ENCODE measurements around the gene RCC1.

The RCC1 gene

DNA sequence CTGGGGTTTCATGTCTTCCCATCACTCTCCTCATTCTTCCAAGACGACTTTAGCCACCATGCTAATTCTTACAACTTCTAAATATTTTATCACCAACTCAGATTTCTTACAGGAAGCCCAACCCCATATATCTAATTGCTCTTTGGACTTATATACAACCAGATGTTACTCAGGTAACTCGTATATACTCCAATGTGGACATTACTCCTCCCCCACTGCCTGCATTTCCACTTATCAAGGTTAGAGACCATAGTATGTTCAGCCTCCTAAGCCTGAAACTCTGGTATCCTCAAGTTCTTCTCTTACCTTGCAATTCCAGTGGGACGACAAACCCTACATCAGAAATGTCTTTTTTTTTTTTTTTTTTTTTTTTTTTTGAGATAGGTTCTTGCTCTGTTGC, 2.7 kb upstream of the RCC1 start:
- H3K27ac ChIP-seq (ENCODE audit: insufficient read depth in 1 of 2, low read depth in 1 of 2, low read length in 2 of 2, poor library complexity in 1 of 2, severe bottlenecking in 2 of 2) = no peak overlapping the region
- POLR2A ChIA-PET = interaction anchor here (0.6 kb wide), 1 partner anchor 127 kb away, joined by 3 read pairs; no protein-coding TSS in a partner anchor
- H3K9me3 ChIP-seq (ENCODE audit: control extremely low read depth in 1 of 5, control insufficient read depth in 4 of 5, insufficient read depth in 2 of 5, low read depth in 1 of 5, low read length in 4 of 5) = no peaks in the 10 kb centered on the region
- no peak for DNase-seq
- no peak overlapping the region for H3K4me3 ChIP-seq (ENCODE audit: control insufficient read depth in 1 of 7, extremely low read depth in 1 of 7, insufficient read depth in 4 of 7, low read depth in 2 of 7, low read length in 6 of 7)
- no peaks in the 10 kb centered on the region for H3K27me3 ChIP-seq (replicated peaks in 2 of 5; ENCODE audit: control insufficient read depth in 4 of 5, insufficient read depth in 5 of 5, low read length in 4 of 5)
- peaks cover 0 to 19% (median 12%) of the 10 kb centered on the region in 4 experiments for H3K36me3 ChIP-seq (ENCODE audit: control insufficient read depth in 4 of 4, insufficient read depth in 4 of 4, low read length in 3 of 4)
- peaks cover 3 to 19% (median 11%) of the 10 kb centered on the region in 4 experiments for H3K4me1 ChIP-seq (ENCODE audit: control extremely low read depth in 1 of 4, control insufficient read depth in 4 of 4, insufficient read depth in 4 of 4, low read length in 3 of 4)
- WGBS (ENCODE audit: insufficient coverage) = 79% methylated on average over 2 of the region's 3 CpGs
- CTCF ChIA-PET = interaction anchor here (0.8 to 1.7 kb wide), 2 partner anchors 16 to 93 kb away, joined by 3 to 4 read pairs; no protein-coding TSS in a partner anchor

DNA sequence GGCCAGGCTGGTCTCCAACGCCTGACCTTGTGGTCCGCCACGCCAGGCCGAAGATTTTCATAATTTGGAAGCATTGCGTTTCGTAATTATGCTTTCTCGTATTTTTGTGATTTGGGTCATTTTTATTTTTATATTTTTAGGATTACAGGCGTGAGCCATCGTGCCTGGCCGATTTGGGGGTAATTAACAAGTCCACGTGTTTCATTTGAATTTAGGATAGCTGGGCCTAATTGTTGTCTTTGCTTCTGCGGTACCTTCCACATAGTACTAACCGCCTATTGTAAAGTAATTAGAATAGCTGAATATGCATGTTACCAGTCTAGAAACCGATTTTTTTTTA, 1.0 kb downstream of the RCC1 start:
- 0% methylated on average over 4 of the region's 14 CpGs for WGBS (ENCODE audit: insufficient coverage)
- H3K9me3 ChIP-seq (ENCODE audit: control extremely low read depth in 1 of 5, control insufficient read depth in 4 of 5, insufficient read depth in 2 of 5, low read depth in 1 of 5, low read length in 4 of 5) = no peaks in the 10 kb centered on the region
- H3K36me3 ChIP-seq (ENCODE audit: control insufficient read depth in 4 of 4, insufficient read depth in 4 of 4, low read length in 3 of 4) = peaks cover 20 to 45% (median 39%) of the 10 kb centered on the region in 4 experiments
- ChIA-PET POLR2A (interaction anchor here (0.6 to 1.2 kb wide), 4 partner anchors 21 to 1047 kb away, joined by 3 to 5 read pairs (median 3); partner anchors contain the start of gene RNU11), CTCF (interaction anchor here (0.8 to 1.6 kb wide), 2 partner anchors 13 to 74 kb away, joined by 3 to 6 read pairs; no protein-coding TSS in a partner anchor)
- no peaks in the 10 kb centered on the region for H3K27me3 ChIP-seq (replicated peaks in 2 of 5; ENCODE audit: control insufficient read depth in 4 of 5, insufficient read depth in 5 of 5, low read length in 4 of 5)
- no peak for DNase-seq
- H3K27ac ChIP-seq (ENCODE audit: insufficient read depth in 1 of 2, low read depth in 1 of 2, low read length in 2 of 2, poor library complexity in 1 of 2, severe bottlenecking in 2 of 2) = peak overlapping the region; percentile 78 to 95
- H3K4me1 ChIP-seq (ENCODE audit: control extremely low read depth in 1 of 4, control insufficient read depth in 4 of 4, insufficient read depth in 4 of 4, low read length in 3 of 4) = peaks cover 30 to 48% (median 39%) of the 10 kb centered on the region in 4 experiments
- H3K4me3 ChIP-seq (ENCODE audit: control insufficient read depth in 1 of 7, extremely low read depth in 1 of 7, insufficient read depth in 4 of 7, low read depth in 2 of 7, low read length in 6 of 7) = peak overlapping the region; percentile 47 to 99 (median 97)

DNA sequence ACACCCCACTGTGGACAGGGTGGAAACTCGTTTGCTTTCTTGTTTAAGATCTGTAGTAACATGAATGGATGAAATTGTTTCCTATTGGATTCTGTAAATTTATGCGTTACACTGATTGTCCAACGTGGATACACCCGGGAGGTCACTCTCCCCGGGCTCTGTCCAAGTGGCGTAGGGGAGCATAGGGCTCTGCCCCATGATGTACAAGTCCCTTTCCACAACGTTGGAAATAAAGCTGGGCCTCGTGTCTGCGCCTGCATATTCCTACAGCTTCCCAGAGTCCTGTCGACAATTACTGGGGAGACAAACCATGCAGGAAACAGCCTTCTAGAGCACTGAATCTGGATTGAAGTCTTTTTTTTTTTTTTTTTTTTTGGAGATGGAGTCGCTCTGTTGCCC, 1.4 kb downstream of the RCC1 start:
- H3K27ac ChIP-seq (ENCODE audit: insufficient read depth in 1 of 2, low read depth in 1 of 2, low read length in 2 of 2, poor library complexity in 1 of 2, severe bottlenecking in 2 of 2) = peak overlapping the region; percentile 78 to 95
- DNase-seq = no peak
- H3K4me1 ChIP-seq (ENCODE audit: control extremely low read depth in 1 of 4, control insufficient read depth in 4 of 4, insufficient read depth in 4 of 4, low read length in 3 of 4) = peaks cover 30 to 51% (median 39%) of the 10 kb centered on the region in 4 experiments
- H3K27me3 ChIP-seq (replicated peaks in 2 of 5; ENCODE audit: control insufficient read depth in 4 of 5, insufficient read depth in 5 of 5, low read length in 4 of 5) = no peaks in the 10 kb centered on the region
- WGBS (ENCODE audit: insufficient coverage) = 0% methylated on average over 5 of the region's 11 CpGs
- H3K36me3 ChIP-seq (ENCODE audit: control insufficient read depth in 4 of 4, insufficient read depth in 4 of 4, low read length in 3 of 4) = peaks cover 23 to 49% (median 42%) of the 10 kb centered on the region in 4 experiments
- H3K4me3 ChIP-seq (ENCODE audit: control insufficient read depth in 1 of 7, extremely low read depth in 1 of 7, insufficient read depth in 4 of 7, low read depth in 2 of 7, low read length in 6 of 7) = peak overlapping the region; percentile 43 to 99 (median 97)
- CTCF ChIA-PET = interaction anchor here (0.6 to 1.6 kb wide), 3 partner anchors 10 to 74 kb away, joined by 3 to 6 read pairs (median 3); no protein-coding TSS in a partner anchor
- POLR2A ChIA-PET = interaction anchor here (0.6 to 1.2 kb wide), 4 partner anchors 21 to 1047 kb away, joined by 3 to 5 read pairs (median 3); partner anchors contain the start of gene RNU11
- H3K9me3 ChIP-seq (ENCODE audit: control extremely low read depth in 1 of 5, control insufficient read depth in 4 of 5, insufficient read depth in 2 of 5, low read depth in 1 of 5, low read length in 4 of 5) = no peaks in the 10 kb centered on the region

DNA sequence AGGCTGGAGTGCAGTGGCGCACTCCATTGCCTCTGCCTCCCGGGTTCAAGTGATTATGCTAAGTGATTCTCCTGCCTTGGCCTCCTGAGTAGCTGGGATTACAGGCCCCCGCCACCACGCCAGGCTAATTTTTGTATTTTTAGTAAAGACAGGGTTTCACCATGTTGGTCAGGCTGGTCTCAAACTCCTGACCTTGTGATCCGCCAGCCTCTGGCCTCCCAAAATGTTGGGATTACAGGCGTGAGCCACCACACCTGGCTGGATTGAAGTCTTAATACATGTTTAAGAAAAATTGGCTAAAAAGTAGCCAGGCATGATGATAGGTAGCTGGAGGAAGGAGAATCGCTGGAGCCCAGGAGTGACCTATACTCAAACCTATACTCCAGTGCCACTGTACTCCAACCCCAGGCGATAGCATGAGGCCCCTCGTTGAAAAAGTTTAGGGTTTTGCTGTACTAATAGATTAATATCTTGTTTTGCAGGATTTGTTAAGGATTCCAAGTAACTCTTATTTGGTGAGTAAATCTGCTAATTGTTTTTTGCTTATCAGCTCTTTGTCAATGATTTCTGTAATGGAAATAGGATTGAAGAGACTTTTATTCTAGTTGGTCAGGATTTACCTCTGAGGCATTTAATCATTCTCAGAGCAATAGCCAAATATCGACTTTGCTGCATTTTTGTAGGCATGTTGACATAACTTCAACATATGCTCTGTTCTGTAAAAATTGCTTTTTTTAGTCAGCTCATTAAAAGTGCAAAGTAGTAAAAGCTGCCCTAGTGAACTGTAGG, 2.0 kb downstream of the RCC1 start:
- DNase-seq = no peak
- Histone ChIP-seq H3K4me1 (ENCODE audit: control extremely low read depth in 1 of 4, control insufficient read depth in 4 of 4, insufficient read depth in 4 of 4, low read length in 3 of 4) (peaks cover 30 to 51% (median 39%) of the 10 kb centered on the region in 4 experiments), H3K27ac (ENCODE audit: insufficient read depth in 1 of 2, low read depth in 1 of 2, low read length in 2 of 2, poor library complexity in 1 of 2, severe bottlenecking in 2 of 2) (peak overlapping the region; percentile 78 to 95), H3K4me3 (ENCODE audit: control insufficient read depth in 1 of 7, extremely low read depth in 1 of 7, insufficient read depth in 4 of 7, low read depth in 2 of 7, low read length in 6 of 7) (peak overlapping the region; percentile 43 to 99 (median 97)), H3K9me3 (ENCODE audit: control extremely low read depth in 1 of 5, control insufficient read depth in 4 of 5, insufficient read depth in 2 of 5, low read depth in 1 of 5, low read length in 4 of 5) (no peaks in the 10 kb centered on the region), H3K36me3 (ENCODE audit: control insufficient read depth in 4 of 4, insufficient read depth in 4 of 4, low read length in 3 of 4) (peaks cover 23 to 49% (median 47%) of the 10 kb centered on the region in 4 experiments), H3K27me3 (replicated peaks in 2 of 5; ENCODE audit: control insufficient read depth in 4 of 5, insufficient read depth in 5 of 5, low read length in 4 of 5) (no peaks in the 10 kb centered on the region)
- CTCF ChIA-PET = interaction anchor here (0.6 to 1.6 kb wide), 3 partner anchors 9 to 73 kb away, joined by 3 to 6 read pairs (median 3); no protein-coding TSS in a partner anchor
- 40% methylated on average over 3 of the region's 10 CpGs for WGBS (ENCODE audit: insufficient coverage)
- POLR2A ChIA-PET = interaction anchor here (0.6 to 1.2 kb wide), 3 partner anchors 22 to 141 kb away, joined by 3 to 5 read pairs (median 3); partner anchors contain the start of gene RNU11

DNA sequence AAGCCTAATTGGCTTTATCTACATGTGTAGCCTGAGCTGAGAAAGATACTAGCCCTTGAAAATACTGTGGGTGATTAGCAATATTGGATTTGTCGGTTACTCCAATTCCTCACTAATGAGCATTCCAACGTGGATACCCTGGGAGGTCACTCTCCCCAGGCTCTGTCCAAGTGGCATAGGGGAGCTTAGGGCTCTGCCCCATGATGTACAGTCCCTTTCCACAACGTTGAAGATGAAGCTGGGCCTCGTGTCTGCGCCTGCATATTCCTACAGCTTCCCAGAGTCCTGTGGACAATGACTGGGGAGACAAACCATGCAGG, 2.6 kb downstream of the RCC1 start:
- Histone ChIP-seq H3K27ac (ENCODE audit: insufficient read depth in 1 of 2, low read depth in 1 of 2, low read length in 2 of 2, poor library complexity in 1 of 2, severe bottlenecking in 2 of 2) (peak overlapping the region; percentile 78 to 95), H3K9me3 (ENCODE audit: control extremely low read depth in 1 of 5, control insufficient read depth in 4 of 5, insufficient read depth in 2 of 5, low read depth in 1 of 5, low read length in 4 of 5) (no peaks in the 10 kb centered on the region), H3K4me3 (ENCODE audit: control insufficient read depth in 1 of 7, extremely low read depth in 1 of 7, insufficient read depth in 4 of 7, low read depth in 2 of 7, low read length in 6 of 7) (peak overlapping the region in 6 of 7 experiments; percentile 77 to 99 (median 97)), H3K27me3 (replicated peaks in 2 of 5; ENCODE audit: control insufficient read depth in 4 of 5, insufficient read depth in 5 of 5, low read length in 4 of 5) (no peaks in the 10 kb centered on the region), H3K4me1 (ENCODE audit: control extremely low read depth in 1 of 4, control insufficient read depth in 4 of 4, insufficient read depth in 4 of 4, low read length in 3 of 4) (peaks cover 30 to 51% (median 39%) of the 10 kb centered on the region in 4 experiments), H3K36me3 (ENCODE audit: control insufficient read depth in 4 of 4, insufficient read depth in 4 of 4, low read length in 3 of 4) (peaks cover 23 to 51% (median 49%) of the 10 kb centered on the region in 4 experiments)
- POLR2A ChIA-PET = interaction anchor here (1.0 kb wide), 1 partner anchor 72 kb away, joined by 3 read pairs; no protein-coding TSS in a partner anchor
- 38% methylated on average over 4 of the region's 5 CpGs for WGBS (ENCODE audit: insufficient coverage)
- DNase-seq = no peak
- CTCF ChIA-PET = interaction anchor here (0.8 kb wide), 1 partner anchor 9 kb away, joined by 3 read pairs; no protein-coding TSS in a partner anchor

DNA sequence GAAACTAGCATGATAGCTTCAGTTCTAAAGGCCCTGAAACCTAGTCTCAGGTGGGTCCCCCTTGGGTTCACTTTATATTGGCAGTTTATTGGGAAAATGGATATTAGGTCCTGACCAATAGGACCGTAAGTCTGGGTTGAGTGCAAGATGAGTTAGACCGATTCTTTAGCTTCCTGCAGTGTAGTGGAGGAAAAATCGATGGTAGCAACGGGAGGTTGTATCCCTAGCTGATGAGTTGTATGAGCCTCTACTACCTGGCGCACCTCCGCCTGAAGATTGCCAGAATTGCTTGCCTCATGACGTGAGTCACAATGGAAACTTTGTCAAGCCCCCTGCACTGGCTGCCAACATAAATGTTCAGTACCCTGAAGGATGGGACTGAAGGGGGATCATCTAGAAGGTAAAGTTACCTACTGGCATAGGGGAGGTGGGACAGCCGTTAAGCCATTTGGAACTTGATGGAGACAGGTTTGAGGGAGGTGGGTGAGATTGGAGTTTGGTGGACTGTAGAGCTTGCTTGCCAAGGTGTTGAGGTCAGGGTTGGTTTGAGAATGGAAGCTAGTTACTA, 3.9 kb downstream of the RCC1 start:
- peaks cover 28 to 58% (median 53%) of the 10 kb centered on the region in 4 experiments for H3K36me3 ChIP-seq (ENCODE audit: control insufficient read depth in 4 of 4, insufficient read depth in 4 of 4, low read length in 3 of 4)
- 82% methylated on average over 8 of the region's 8 CpGs for WGBS (ENCODE audit: insufficient coverage)
- no peaks in the 10 kb centered on the region for H3K27me3 ChIP-seq (replicated peaks in 2 of 5; ENCODE audit: control insufficient read depth in 4 of 5, insufficient read depth in 5 of 5, low read length in 4 of 5)
- peak overlapping the region in 6 of 7 experiments; percentile 5 to 99 (median 64) for H3K4me3 ChIP-seq (ENCODE audit: control insufficient read depth in 1 of 7, extremely low read depth in 1 of 7, insufficient read depth in 4 of 7, low read depth in 2 of 7, low read length in 6 of 7)
- ChIA-PET POLR2A (interaction anchor here (0.6 to 2.1 kb wide), 5 partner anchors 9 to 115 kb away, joined by 3 to 7 read pairs (median 3); no protein-coding TSS in a partner anchor), CTCF (interaction anchor here (1.0 to 1.9 kb wide), 4 partner anchors 9 to 43 kb away, joined by 3 to 4 read pairs (median 4); partner anchors contain the start of gene TRNAU1AP)
- H3K4me1 ChIP-seq (ENCODE audit: control extremely low read depth in 1 of 4, control insufficient read depth in 4 of 4, insufficient read depth in 4 of 4, low read length in 3 of 4) = peaks cover 30 to 51% (median 39%) of the 10 kb centered on the region in 4 experiments
- H3K27ac ChIP-seq (ENCODE audit: insufficient read depth in 1 of 2, low read depth in 1 of 2, low read length in 2 of 2, poor library complexity in 1 of 2, severe bottlenecking in 2 of 2) = peak overlapping the region in 1 of 2 experiments; percentile 95
- no peaks in the 10 kb centered on the region for H3K9me3 ChIP-seq (ENCODE audit: control extremely low read depth in 1 of 5, control insufficient read depth in 4 of 5, insufficient read depth in 2 of 5, low read depth in 1 of 5, low read length in 4 of 5)
- DNase-seq = no peak

Measured in common myeloid progenitor, CD34-positive (primary cell).